ENCODE data around the gene SLC27A5.

GRCh38 chr19:58482372-58482771 is 29.4 kb downstream of the SLC27A5 start:
- TF ChIP-seq CTCF (IDR thresholded peaks at IDR 0.05; ENCODE audit: extremely low read depth in 1 of 2, insufficient read depth in 1 of 2, low read depth in 1 of 2, low read length in 2 of 2): no peak
- no peak for TF ChIP-seq POLR2AphosphoS5 (IDR thresholded peaks at IDR 0.05; ENCODE audit: insufficient read depth, low read depth, low read length)

Data from endothelial cell of umbilical vein (primary cell).